Activated naive CD8-positive, alpha-beta T cell (primary cell): ENCODE results near the gene PKNOX2.

Source experiments
- H3K27ac Mint-ChIP-seq: one replicate; pipeline ENCODE4 v1.8.0; 2021; ENCODE audit warnings: mixed read lengths
- H3K27me3 Mint-ChIP-seq: one replicate; pipeline ENCODE4 v1.8.0; 2021; ENCODE audit warnings: mixed read lengths
- H3K36me3 Mint-ChIP-seq: one replicate; pipeline ENCODE4 v1.8.0; 2021; ENCODE audit warnings: mixed read lengths
- H3K4me1 Mint-ChIP-seq: one replicate; pipeline ENCODE4 v1.8.0; 2021; ENCODE audit warnings: low read depth, mixed read lengths
- H3K4me3 Mint-ChIP-seq: one replicate; pipeline ENCODE4 v1.8.0; 2021; ENCODE audit warnings: mild to moderate bottlenecking, mixed read lengths
- H3K9me3 Mint-ChIP-seq: one replicate; pipeline ENCODE4 v1.8.0; 2021; ENCODE audit warnings: low read depth, mixed read lengths

PKNOX2 gene

GRCh38 chr11:125164091-125164421, 495 bp upstream of the PKNOX2 start:
- H3K9me3 Mint-ChIP-seq: no peaks in the 10 kb centered on the region
- no peak overlapping the region for H3K27ac Mint-ChIP-seq
- no peaks in the 10 kb centered on the region for H3K36me3 Mint-ChIP-seq
- peaks cover 22% of the 10 kb centered on the region for H3K4me1 Mint-ChIP-seq
- H3K27me3 Mint-ChIP-seq: peaks cover 18% of the 10 kb centered on the region
- H3K4me3 Mint-ChIP-seq: peak overlapping the region; percentile 62

- Mint-ChIP-seq H3K9me3 (no peaks in the 10 kb centered on the region), H3K4me1 (peaks cover 22% of the 10 kb centered on the region), H3K4me3 (peak overlapping the region; percentile 92), H3K36me3 (no peaks in the 10 kb centered on the region), H3K27me3 (peaks cover 24% of the 10 kb centered on the region), H3K27ac (no peak overlapping the region)
These were observed 726 bp downstream of the PKNOX2 start for GRCh38 chr11:125165111-125165842.

GRCh38 chr11:125165843-125166763, 1.6 kb downstream of the PKNOX2 start:
- H3K9me3 Mint-ChIP-seq: no peaks in the 10 kb centered on the region
- peaks cover 28% of the 10 kb centered on the region for H3K27me3 Mint-ChIP-seq

GRCh38 chr11:125166764-125167291, 2.3 kb downstream of the PKNOX2 start:
- peaks cover 33% of the 10 kb centered on the region for H3K27me3 Mint-ChIP-seq

More at GRCh38 chr11:125165843-125166763, 1.6 kb downstream of the PKNOX2 start:
- Mint-ChIP-seq H3K4me1 (peaks cover 22% of the 10 kb centered on the region), H3K4me3 (peak overlapping the region; percentile 92), H3K36me3 (no peaks in the 10 kb centered on the region), H3K27ac (no peak overlapping the region)

GRCh38 chr11:125167292-125167953, 2.9 kb downstream of the PKNOX2 start:
- H3K4me1 Mint-ChIP-seq: peaks cover 22% of the 10 kb centered on the region
- H3K4me3 Mint-ChIP-seq: no peak overlapping the region
- H3K36me3 Mint-ChIP-seq: no peaks in the 10 kb centered on the region
- peaks cover 36% of the 10 kb centered on the region for H3K27me3 Mint-ChIP-seq
- H3K27ac Mint-ChIP-seq: no peak overlapping the region
- no peaks in the 10 kb centered on the region for H3K9me3 Mint-ChIP-seq

More at GRCh38 chr11:125166764-125167291, 2.3 kb downstream of the PKNOX2 start:
- Mint-ChIP-seq H3K9me3 (no peaks in the 10 kb centered on the region), H3K4me1 (peaks cover 22% of the 10 kb centered on the region), H3K36me3 (no peaks in the 10 kb centered on the region), H3K27ac (no peak overlapping the region), H3K4me3 (peak overlapping the region; percentile 32)

GRCh38 chr11:125167954-125168835, 3.6 kb downstream of the PKNOX2 start:
- H3K36me3 Mint-ChIP-seq: no peaks in the 10 kb centered on the region
- H3K4me1 Mint-ChIP-seq: peaks cover 22% of the 10 kb centered on the region
- peaks cover 36% of the 10 kb centered on the region for H3K27me3 Mint-ChIP-seq
- H3K9me3 Mint-ChIP-seq: no peaks in the 10 kb centered on the region
- no peak overlapping the region for H3K4me3 Mint-ChIP-seq
- H3K27ac Mint-ChIP-seq: no peak overlapping the region

- Mint-ChIP-seq H3K4me1 (peaks cover 17% of the 10 kb centered on the region), H3K9me3 (no peaks in the 10 kb centered on the region), H3K27ac (no peak overlapping the region), H3K27me3 (peaks cover 38% of the 10 kb centered on the region), H3K4me3 (no peak overlapping the region), H3K36me3 (no peaks in the 10 kb centered on the region)
These were observed 4.4 kb downstream of the PKNOX2 start for GRCh38 chr11:125168918-125169456.

GRCh38 chr11:125170001-125170509, 5.5 kb downstream of the PKNOX2 start:
- Mint-ChIP-seq H3K27ac (no peak overlapping the region), H3K4me3 (no peak overlapping the region), H3K4me1 (peaks cover 14% of the 10 kb centered on the region), H3K27me3 (peaks cover 38% of the 10 kb centered on the region), H3K9me3 (no peaks in the 10 kb centered on the region), H3K36me3 (no peaks in the 10 kb centered on the region)

- H3K27ac Mint-ChIP-seq: no peak overlapping the region
- peaks cover 11% of the 10 kb centered on the region for H3K4me1 Mint-ChIP-seq
- H3K36me3 Mint-ChIP-seq: no peaks in the 10 kb centered on the region
- peaks cover 40% of the 10 kb centered on the region for H3K27me3 Mint-ChIP-seq
- H3K9me3 Mint-ChIP-seq: no peaks in the 10 kb centered on the region
- H3K4me3 Mint-ChIP-seq: no peak overlapping the region
These were observed 6.0 kb downstream of the PKNOX2 start for GRCh38 chr11:125170510-125171031.

GRCh38 chr11:125171974-125172373, 7.4 kb downstream of the PKNOX2 start:
- no peak overlapping the region for H3K27ac Mint-ChIP-seq
- H3K4me1 Mint-ChIP-seq: no peaks in the 10 kb centered on the region
- no peaks in the 10 kb centered on the region for H3K9me3 Mint-ChIP-seq
- peaks cover 39% of the 10 kb centered on the region for H3K27me3 Mint-ChIP-seq
- H3K36me3 Mint-ChIP-seq: no peaks in the 10 kb centered on the region
- H3K4me3 Mint-ChIP-seq: no peak overlapping the region

GRCh38 chr11:125173027-125173426, 8.5 kb downstream of the PKNOX2 start:
- H3K36me3 Mint-ChIP-seq: no peaks in the 10 kb centered on the region
- H3K27me3 Mint-ChIP-seq: peaks cover 34% of the 10 kb centered on the region

GRCh38 chr11:125173556-125173955, 9.0 kb downstream of the PKNOX2 start:
- no peaks in the 10 kb centered on the region for H3K9me3 Mint-ChIP-seq
- H3K36me3 Mint-ChIP-seq: no peaks in the 10 kb centered on the region
- H3K27me3 Mint-ChIP-seq: peaks cover 29% of the 10 kb centered on the region
- H3K27ac Mint-ChIP-seq: no peak overlapping the region
- H3K4me1 Mint-ChIP-seq: no peaks in the 10 kb centered on the region
- no peak overlapping the region for H3K4me3 Mint-ChIP-seq

More at GRCh38 chr11:125173027-125173426, 8.5 kb downstream of the PKNOX2 start:
- no peak overlapping the region for H3K27ac Mint-ChIP-seq
- H3K4me1 Mint-ChIP-seq: no peaks in the 10 kb centered on the region
- H3K9me3 Mint-ChIP-seq: no peaks in the 10 kb centered on the region
- H3K4me3 Mint-ChIP-seq: no peak overlapping the region

- no peaks in the 10 kb centered on the region for H3K36me3 Mint-ChIP-seq
These were observed 9.5 kb downstream of the PKNOX2 start for GRCh38 chr11:125174057-125174456.

More at GRCh38 chr11:125174057-125174456, 9.5 kb downstream of the PKNOX2 start:
- H3K9me3 Mint-ChIP-seq: no peaks in the 10 kb centered on the region
- H3K27me3 Mint-ChIP-seq: peaks cover 27% of the 10 kb centered on the region
- no peak overlapping the region for H3K4me3 Mint-ChIP-seq
- H3K27ac Mint-ChIP-seq: no peak overlapping the region
- H3K4me1 Mint-ChIP-seq: no peaks in the 10 kb centered on the region
